Transverse colon (tissue), 4 donors: ENCODE results near the gene SOBP. TPM values are rescaled to one million over a fixed set of nuclear protein-coding genes. Genes with fewer than 3 reads are reported as not detected.

Source experiments
- DNase-seq: peaks from one replicate; pipeline ENCODE4 v3.0.0-alpha.2; 2019
- H3K27ac ChIP-seq, 4 donors: fragments of 200-600 bp; sonication (generic); 2 replicates each; pipeline ENCODE4 v1.5.1; 2016 to 2018; ENCODE audit warnings: inconsistent platforms in 4 of 4
- H3K27me3 ChIP-seq: fragments of 200-600 bp; sonication (generic); 2 replicates; pipeline ENCODE4 v1.5.1; 2017; ENCODE audit warnings: inconsistent platforms
- H3K36me3 ChIP-seq, 4 donors: fragments of 200-600 bp; sonication (generic); 2 replicates each; pipeline ENCODE4 v1.5.1; 2017 to 2019; ENCODE audit warnings: inconsistent platforms in 4 of 4
- H3K4me1 ChIP-seq, 4 donors: fragments of 200-600 bp; sonication (generic); 2 replicates each; pipeline ENCODE4 v1.5.1; 2017 to 2020; ENCODE audit warnings: inconsistent platforms in 4 of 4
- H3K4me3 ChIP-seq, 4 donors: fragments of 200-600 bp; sonication (generic); 1 replicate in 1 of 4; 2 replicates in 3 of 4; pipeline versions ENCODE4 v1.5.1 to v1.6.1; 2017 to 2019; ENCODE audit warnings: inconsistent platforms in 4 of 4
- H3K9me3 ChIP-seq, 2 donors: fragments of 200-600 bp; sonication (generic); 2 replicates each; pipeline ENCODE4 v1.5.1; 2017 to 2019; ENCODE audit warnings: inconsistent platforms in 2 of 2
- EP300 ChIP-seq: sonication (generic); formaldehyde crosslinking; IDR thresholded peaks from one replicate; pipeline ENCODE4 v1.6.1; 2017; ENCODE audit warnings: antibody characterized with exemption, low read depth
- POLR2A ChIP-seq: fragments of 450-650 bp; IDR thresholded peaks from one replicate; pipeline ENCODE4 v1.6.1; 2016; ENCODE audit warnings: antibody characterized with exemption, mild to moderate bottlenecking, moderate library complexity
- POLR2AphosphoS5 ChIP-seq, 3 donors: sonication (generic); formaldehyde crosslinking; IDR thresholded peaks; one replicate each; pipeline ENCODE4 v1.6.1; 2016; ENCODE audit warnings: antibody characterized with exemption in 3 of 3
- WGBS, 2 donors: methylation state at CpG; one replicate each; pipeline ENCODE4 v1.1.5; 2018; ENCODE audit warnings: low coverage in 1 of 2; 5-methylcytosine and 5-hydroxymethylcytosine counted together
- in situ Hi-C, 4 donors: fragments of 200-750 bp; cut with MboI; loops; one replicate each; pipeline versions ENCODE4 v1.15.0 to v1.15.1; 2017; ENCODE audit warnings: low sequenced_read_pairs in 3 of 4, low pct_ligation_motif_present in 1 of 4, low pct_unique_long_range_greater_than_20kb in 1 of 4
- intact Hi-C: fragments of 100-400 bp; cut with DNase I; formaldehyde crosslinking; loops from one replicate; pipeline ENCODE4 v1.15.1; 2023; ENCODE audit warnings: low total_unique reads
- total RNA-seq, 4 donors: library from RNA; depleted of rRNA; stranded (reverse); fragments of >200 nt; gene quantifications; one replicate each; pipeline ENCODE4 v1.1.0, GENCODE V29; 2016
- TF ChIP-seq, protein P1 (sequence below), 5 experiments: fragments of 200-600 bp in 3 of 5; fragments of 450-650 bp in 2 of 5; sonication (generic) in 3 of 5; IDR thresholded peaks; 1 replicate in 2 of 5; 2 replicates in 3 of 5; pipeline ENCODE4 v1.5.1; 2016 to 2017; ENCODE audit warnings: antibody characterized with exemption in 5 of 5, inconsistent platforms in 3 of 5, mild to moderate bottlenecking in 2 of 5, moderate library complexity in 1 of 5

Gene SOBP
- total RNA-seq, 4 donors from 2014 or later = 2.6 to 15.9 (median 4.6) TPM

DNA sequence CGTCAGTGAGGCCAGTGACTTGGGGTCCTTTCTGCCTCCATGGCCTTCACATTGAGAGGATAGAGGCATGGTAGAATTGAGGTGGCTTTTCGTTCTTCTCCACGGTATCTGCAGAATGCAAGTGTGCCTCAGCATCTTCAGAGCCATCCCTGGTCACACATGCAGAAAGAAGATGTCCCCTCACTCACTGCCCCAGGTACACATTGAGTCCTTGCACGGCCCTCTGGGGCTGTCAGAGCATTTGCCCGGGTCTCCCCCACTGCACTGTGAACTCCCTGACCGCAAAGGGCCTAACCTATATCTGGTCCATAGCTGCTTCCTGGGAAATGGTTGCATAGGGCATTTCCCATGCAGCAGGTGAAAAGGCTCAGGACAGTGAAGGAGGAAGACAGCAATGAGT lies 218.5 kb downstream of the SOBP start:
- intact Hi-C loops = no loop called here
- Histone ChIP-seq H3K4me3 (no peak overlapping the region), H3K36me3 (no peaks in the 10 kb centered on the region), H3K27ac (no peak overlapping the region), H3K4me1 (peaks cover 0 to 20% (median 12%) of the 10 kb centered on the region in 4 donors), H3K9me3 (no peaks in the 10 kb centered on the region), H3K27me3 (no peaks in the 10 kb centered on the region)
- WGBS, 2 donors = 90% methylated on average over 6 of the region's 6 CpGs; no CpG with 5 or more reads in 1 of the 2 donors
- TF ChIP-seq, protein P1, sequence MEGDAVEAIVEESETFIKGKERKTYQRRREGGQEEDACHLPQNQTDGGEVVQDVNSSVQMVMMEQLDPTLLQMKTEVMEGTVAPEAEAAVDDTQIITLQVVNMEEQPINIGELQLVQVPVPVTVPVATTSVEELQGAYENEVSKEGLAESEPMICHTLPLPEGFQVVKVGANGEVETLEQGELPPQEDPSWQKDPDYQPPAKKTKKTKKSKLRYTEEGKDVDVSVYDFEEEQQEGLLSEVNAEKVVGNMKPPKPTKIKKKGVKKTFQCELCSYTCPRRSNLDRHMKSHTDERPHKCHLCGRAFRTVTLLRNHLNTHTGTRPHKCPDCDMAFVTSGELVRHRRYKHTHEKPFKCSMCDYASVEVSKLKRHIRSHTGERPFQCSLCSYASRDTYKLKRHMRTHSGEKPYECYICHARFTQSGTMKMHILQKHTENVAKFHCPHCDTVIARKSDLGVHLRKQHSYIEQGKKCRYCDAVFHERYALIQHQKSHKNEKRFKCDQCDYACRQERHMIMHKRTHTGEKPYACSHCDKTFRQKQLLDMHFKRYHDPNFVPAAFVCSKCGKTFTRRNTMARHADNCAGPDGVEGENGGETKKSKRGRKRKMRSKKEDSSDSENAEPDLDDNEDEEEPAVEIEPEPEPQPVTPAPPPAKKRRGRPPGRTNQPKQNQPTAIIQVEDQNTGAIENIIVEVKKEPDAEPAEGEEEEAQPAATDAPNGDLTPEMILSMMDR (IDR thresholded peaks at IDR 0.05) = no peak
- TF ChIP-seq EP300 (no peak), POLR2AphosphoS5 (IDR thresholded peaks at IDR 0.05) (no peak), POLR2A (no peak)
- in situ Hi-C loops = no loop called here
- no peak for DNase-seq

DNA sequence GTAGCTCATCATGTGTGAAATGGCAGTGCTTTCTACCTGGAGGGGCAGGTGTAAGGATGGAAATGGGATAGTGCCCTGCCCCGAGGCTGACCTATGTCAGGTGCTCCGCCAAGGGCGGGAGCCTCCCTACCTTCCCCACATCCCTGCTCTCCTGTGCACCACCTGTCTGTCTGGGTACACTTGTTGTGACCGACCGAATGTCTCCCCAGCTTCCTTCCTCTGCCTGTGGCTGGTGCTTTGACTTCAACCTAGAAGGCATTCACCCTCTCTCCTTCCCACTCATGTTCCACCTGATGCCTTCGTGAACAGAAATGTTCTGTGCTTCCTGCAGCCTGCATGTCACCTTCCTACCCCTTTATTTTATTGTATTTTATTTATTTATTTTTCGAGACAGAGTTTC lies 219.4 kb downstream of the SOBP start:
- TF ChIP-seq POLR2A = no peak
- TF ChIP-seq POLR2AphosphoS5 (IDR thresholded peaks at IDR 0.05) = no peak
- TF ChIP-seq EP300 = no peak
- TF ChIP-seq, protein P1 (IDR thresholded peaks at IDR 0.05) = no peak
- H3K36me3 ChIP-seq = no peaks in the 10 kb centered on the region
- H3K4me3 ChIP-seq = no peak overlapping the region
- no peaks in the 10 kb centered on the region for H3K27me3 ChIP-seq
- WGBS, 2 donors = 81 to 84% methylated on average over 6 to 7 of the region's 7 CpGs
- in situ Hi-C loops (no loop called here), intact Hi-C loops (no loop called here)
- no peak for DNase-seq
- peaks cover 0 to 29% (median 14%) of the 10 kb centered on the region in 4 donors for H3K4me1 ChIP-seq
- H3K27ac ChIP-seq = no peak overlapping the region
- H3K9me3 ChIP-seq = no peaks in the 10 kb centered on the region

Other genes starting within 250 kb of the SOBP start
- gene PDSS2, start 30.6 kb upstream of the SOBP start, total RNA-seq = 10 to 100 TPM in 3 of 4 donors, 1 to 10 TPM in 1; 3.0 to 32.5 (median 15.6) TPM